ENCODE data around the gene EFNA4. TPM values are rescaled to one million over a fixed set of nuclear protein-coding genes. Genes with fewer than 3 reads are reported as not detected.
"Not testable (repeated sequence)": the region's sequence is repeated elsewhere in the genome, so short reads cannot be mapped to it uniquely, and the experiment has no call there.

EFNA4 gene
- total and polyA plus RNA-seq, 2 donors (not counting 1 experiment from before 2014, with no cell fraction given) = 8.4 to 10.6 TPM

GRCh38 chr1:155116113-155116764, 52.7 kb downstream of the EFNA4 start:
- Mint-ChIP-seq H3K4me1 (no peaks in the 10 kb centered on the region), H3K27me3 (peaks cover 32% of the 10 kb centered on the region), H3K4me3 (no peak overlapping the region), H3K9me3 (ENCODE audit: insufficient read depth) (no peaks in the 10 kb centered on the region), H3K27ac (no peak overlapping the region)
- ATAC-seq (ENCODE audit: low read depth) = no peak
- no peak for TF ChIP-seq EZH2 (IDR thresholded peaks at IDR 0.05; ENCODE audit: borderline replicate concordance, insufficient read depth, low read depth, low read length, poor library complexity, severe bottlenecking)
- TF ChIP-seq CTCF (IDR thresholded peaks at IDR 0.05) = no peak
- CTCF ChIA-PET = interaction anchor here (1.2 to 1.9 kb wide), 4 partner anchors 25 to 57 kb away, joined by 4 to 9 read pairs (median 4); partner anchors contain the start of gene KRTCAP2
- Histone ChIP-seq H3K9ac (ENCODE audit: low read length) (no peak overlapping the region), H3K9me3 (ENCODE audit: control extremely low read depth in 1 of 3, control insufficient read depth in 2 of 3, insufficient read depth in 1 of 3, low read length in 2 of 3) (no peaks in the 10 kb centered on the region), H3K27ac (ENCODE audit: low read length in 2 of 2) (no peak overlapping the region), H4K20me1 (ENCODE audit: control insufficient read depth, insufficient read depth, low read length, poor library complexity, severe bottlenecking) (no peaks in the 10 kb centered on the region), H3K79me2 (ENCODE audit: control insufficient read depth, insufficient read depth, low read length) (no peaks in the 10 kb centered on the region), H3K4me2 (replicated peaks; ENCODE audit: low read depth, low read length, poor library complexity, severe bottlenecking) (no peak overlapping the region), H3K4me3 (ENCODE audit: control extremely low read depth in 1 of 5, extremely low read depth in 1 of 5, insufficient read depth in 1 of 5, low read depth in 2 of 5, low read length in 4 of 5) (no peak overlapping the region), H3K36me3 (replicated peaks in 1 of 2; ENCODE audit: control extremely low read depth in 1 of 2, control insufficient read depth in 1 of 2, extremely low read depth in 1 of 2, insufficient read depth in 2 of 2, low read length in 1 of 2) (no peaks in the 10 kb centered on the region), H2AFZ (ENCODE audit: insufficient read depth, low read depth, low read length, poor library complexity, severe bottlenecking) (no peak overlapping the region), H3K27me3 (replicated peaks in 1 of 4; ENCODE audit: control extremely low read depth in 1 of 4, control insufficient read depth in 3 of 4, insufficient read depth in 4 of 4, low read length in 3 of 4) (peaks cover 0 to 7% (median 3%) of the 10 kb centered on the region in 4 experiments), H3K4me1 (ENCODE audit: control insufficient read depth in 2 of 2, insufficient read depth in 2 of 2, low read length in 2 of 2) (no peaks in the 10 kb centered on the region)
- POLR2A ChIA-PET = no interaction called here
- DNase-seq = no peak
- intact Hi-C loops (cut with micrococcal nuclease) = no loop called here
- WGBS (ENCODE audit: insufficient coverage) = 50% methylated on average over 2 of the region's 5 CpGs

- peaks cover 38% of the 10 kb centered on the region for H3K27me3 Mint-ChIP-seq
- Histone ChIP-seq H3K27me3 (replicated peaks in 1 of 4; ENCODE audit: control extremely low read depth in 1 of 4, control insufficient read depth in 3 of 4, insufficient read depth in 4 of 4, low read length in 3 of 4) (peaks cover 0 to 5% (median 2%) of the 10 kb centered on the region in 4 experiments), H3K36me3 (replicated peaks in 1 of 2; ENCODE audit: control extremely low read depth in 1 of 2, control insufficient read depth in 1 of 2, extremely low read depth in 1 of 2, insufficient read depth in 2 of 2, low read length in 1 of 2) (no peaks in the 10 kb centered on the region), H3K27ac (ENCODE audit: low read length in 2 of 2) (no peak overlapping the region), H3K4me3 (ENCODE audit: control extremely low read depth in 1 of 5, extremely low read depth in 1 of 5, insufficient read depth in 1 of 5, low read depth in 2 of 5, low read length in 4 of 5) (no peak overlapping the region), H2AFZ (ENCODE audit: insufficient read depth, low read depth, low read length, poor library complexity, severe bottlenecking) (no peak overlapping the region), H3K79me2 (ENCODE audit: control insufficient read depth, insufficient read depth, low read length) (no peaks in the 10 kb centered on the region), H3K9me3 (ENCODE audit: control extremely low read depth in 1 of 3, control insufficient read depth in 2 of 3, insufficient read depth in 1 of 3, low read length in 2 of 3) (no peaks in the 10 kb centered on the region), H3K9ac (ENCODE audit: low read length) (no peak overlapping the region), H4K20me1 (ENCODE audit: control insufficient read depth, insufficient read depth, low read length, poor library complexity, severe bottlenecking) (no peaks in the 10 kb centered on the region), H3K4me2 (replicated peaks; ENCODE audit: low read depth, low read length, poor library complexity, severe bottlenecking) (no peak overlapping the region), H3K4me1 (ENCODE audit: control insufficient read depth in 2 of 2, insufficient read depth in 2 of 2, low read length in 2 of 2) (no peaks in the 10 kb centered on the region)
- POLR2A ChIA-PET = no interaction called here
- no peak overlapping the region for H3K27ac Mint-ChIP-seq
- no peaks in the 10 kb centered on the region for H3K4me1 Mint-ChIP-seq
- CTCF ChIA-PET = interaction anchor here (0.5 to 1.5 kb wide), 2 partner anchors 26 to 50 kb away, joined by 3 to 5 read pairs; no protein-coding TSS in a partner anchor
- DNase-seq (no peak), ATAC-seq (ENCODE audit: low read depth) (no peak)
- no peaks in the 10 kb centered on the region for H3K9me3 Mint-ChIP-seq (ENCODE audit: insufficient read depth)
- 96% methylated on average over 3 of the region's 4 CpGs for WGBS (ENCODE audit: insufficient coverage)
- intact Hi-C loops (cut with micrococcal nuclease) = no loop called here
- H3K4me3 Mint-ChIP-seq = no peak overlapping the region
- no peak for TF ChIP-seq EZH2 (IDR thresholded peaks at IDR 0.05; ENCODE audit: borderline replicate concordance, insufficient read depth, low read depth, low read length, poor library complexity, severe bottlenecking)
- TF ChIP-seq CTCF (IDR thresholded peaks at IDR 0.05) = no peak
These were observed 54.1 kb downstream of the EFNA4 start for GRCh38 chr1:155117610-155118009.

- H3K36me3 ChIP-seq (replicated peaks in 1 of 2; ENCODE audit: control extremely low read depth in 1 of 2, control insufficient read depth in 1 of 2, extremely low read depth in 1 of 2, insufficient read depth in 2 of 2, low read length in 1 of 2); H3K9me3 ChIP-seq (ENCODE audit: control extremely low read depth in 1 of 3, control insufficient read depth in 2 of 3, insufficient read depth in 1 of 3, low read length in 2 of 3); H4K20me1 ChIP-seq (ENCODE audit: control insufficient read depth, insufficient read depth, low read length, poor library complexity, severe bottlenecking); H3K4me2 ChIP-seq (replicated peaks; ENCODE audit: low read depth, low read length, poor library complexity, severe bottlenecking); H3K27ac Mint-ChIP-seq; H3K9me3 Mint-ChIP-seq (ENCODE audit: insufficient read depth); H3K79me2 ChIP-seq (ENCODE audit: control insufficient read depth, insufficient read depth, low read length); DNase-seq; H3K27me3 ChIP-seq (replicated peaks in 1 of 4; ENCODE audit: control extremely low read depth in 1 of 4, control insufficient read depth in 3 of 4, insufficient read depth in 4 of 4, low read length in 3 of 4); H3K9ac ChIP-seq (ENCODE audit: low read length); POLR2A ChIA-PET; H3K4me1 Mint-ChIP-seq; H3K27ac ChIP-seq (ENCODE audit: low read length in 2 of 2); H3K4me3 Mint-ChIP-seq; H2AFZ ChIP-seq (ENCODE audit: insufficient read depth, low read depth, low read length, poor library complexity, severe bottlenecking); ATAC-seq (ENCODE audit: low read depth); H3K4me1 ChIP-seq (ENCODE audit: control insufficient read depth in 2 of 2, insufficient read depth in 2 of 2, low read length in 2 of 2); H3K4me3 ChIP-seq (ENCODE audit: control extremely low read depth in 1 of 5, extremely low read depth in 1 of 5, insufficient read depth in 1 of 5, low read depth in 2 of 5, low read length in 4 of 5); intact Hi-C loops (cut with micrococcal nuclease): not testable (repeated sequence)
- peaks cover 38% of the 10 kb centered on the region for H3K27me3 Mint-ChIP-seq
- WGBS (ENCODE audit: insufficient coverage) = 83% methylated on average over 1 of the region's 7 CpGs
- CTCF ChIA-PET = interaction anchor here (0.5 to 1.5 kb wide), 2 partner anchors 26 to 49 kb away, joined by 3 to 5 read pairs; no protein-coding TSS in a partner anchor
These were observed 54.5 kb downstream of the EFNA4 start for GRCh38 chr1:155118090-155118489.
